GM12892 (cell line): ENCODE measurements around the gene OR10A5.

ENCODE experiments used
- POLR2A ChIP-seq: IDR thresholded peaks from 2 replicates; pipeline ENCODE4 v1.6.1; 2011; ENCODE audit warnings: low read depth, low read length, control low read depth
- POLR2AphosphoS5 ChIP-seq: IDR thresholded peaks from 2 replicates; pipeline ENCODE4 v1.6.1; 2011; ENCODE audit warnings: low read depth, low read length, control low read depth
- TAF1 ChIP-seq: IDR thresholded peaks from 2 replicates; pipeline ENCODE4 v1.6.1; 2011; ENCODE audit warnings: low read depth, mild to moderate bottlenecking, control low read depth, low read length, borderline replicate concordance

DNA sequence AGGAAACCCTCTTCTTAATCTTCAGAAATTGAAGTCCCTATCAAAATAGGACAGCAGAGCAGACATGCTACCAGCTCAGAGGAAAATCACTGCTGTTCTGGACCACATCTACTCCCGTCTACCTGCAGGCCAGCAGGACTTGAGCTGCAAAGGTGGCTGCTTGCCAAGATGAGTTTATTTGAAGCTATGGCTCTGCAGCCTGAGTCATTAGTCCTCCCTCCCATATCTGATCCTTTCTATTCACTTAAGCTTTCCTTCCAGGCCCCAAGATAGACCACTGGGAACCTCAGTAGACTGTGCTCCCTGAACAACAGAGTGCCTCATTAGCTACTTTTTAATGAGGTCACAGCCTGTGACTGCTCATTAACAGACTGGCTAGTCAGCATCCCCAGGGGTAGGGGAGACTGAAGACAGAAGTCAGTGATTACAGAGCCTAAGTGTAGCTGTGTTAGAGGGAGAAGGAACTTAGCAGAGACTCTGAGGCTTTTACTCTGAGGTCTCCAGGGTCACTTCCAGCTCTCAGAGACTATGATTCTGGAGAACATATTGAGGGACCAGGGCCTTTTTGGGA lies 10.6 kb downstream of the OR10A5 start:
- TF ChIP-seq POLR2A (no peak), POLR2AphosphoS5 (no peak), TAF1 (no peak)
